HEK293T (cell line): ENCODE data around the gene PRR5.

Experiments
- ARNT ChIP-seq: fragments of 450-650 bp; IDR thresholded peaks from 2 replicates; pipeline ENCODE4 v1.6.1; 2017; ENCODE audit warnings: mild to moderate bottlenecking
- BHLHE40 ChIP-seq: fragments of 450-650 bp; IDR thresholded peaks from 2 replicates; pipeline ENCODE4 v1.6.1; 2016; ENCODE audit warnings: mild to moderate bottlenecking, moderate library complexity, borderline replicate concordance
- CTBP1 ChIP-seq: fragments of 450-650 bp; IDR thresholded peaks from 2 replicates; pipeline ENCODE4 v1.6.1; 2016; ENCODE audit warnings: borderline replicate concordance
- ELF4 ChIP-seq: fragments of 450-650 bp; IDR thresholded peaks from 2 replicates; pipeline ENCODE4 v1.6.1; 2017; ENCODE audit warnings: antibody characterized with exemption
- FOXA1 ChIP-seq: fragments of 450-650 bp; IDR thresholded peaks from 2 replicates; pipeline ENCODE4 v1.6.1; 2016; ENCODE audit warnings: mild to moderate bottlenecking
- FOXK2 ChIP-seq: fragments of 450-650 bp; IDR thresholded peaks from 2 replicates; pipeline ENCODE4 v1.6.1; 2016; ENCODE audit warnings: mild to moderate bottlenecking
- FOXM1 ChIP-seq: fragments of 450-650 bp; IDR thresholded peaks from 2 replicates; pipeline ENCODE4 v1.6.1; 2017; ENCODE audit warnings: mild to moderate bottlenecking, borderline replicate concordance
- L3MBTL2 ChIP-seq: fragments of 450-650 bp; conservative IDR thresholded peaks from 2 replicates; pipeline ENCODE4 v1.6.1; 2016; ENCODE audit warnings: mild to moderate bottlenecking
- NFRKB ChIP-seq: fragments of 450-650 bp; IDR thresholded peaks from 2 replicates; pipeline ENCODE4 v1.6.1; 2016; ENCODE audit warnings: mild to moderate bottlenecking, moderate library complexity
- SP1 ChIP-seq: fragments of 450-650 bp; IDR thresholded peaks from 2 replicates; pipeline ENCODE4 v1.6.1; 2017
- TARDBP ChIP-seq: fragments of 450-650 bp; IDR thresholded peaks from 2 replicates; pipeline ENCODE4 v1.6.1; 2016
- TF ChIP-seq, protein P1 (sequence below): fragments of 450-650 bp; IDR thresholded peaks from 2 replicates; pipeline ENCODE4 v1.6.1; 2016

DNA sequence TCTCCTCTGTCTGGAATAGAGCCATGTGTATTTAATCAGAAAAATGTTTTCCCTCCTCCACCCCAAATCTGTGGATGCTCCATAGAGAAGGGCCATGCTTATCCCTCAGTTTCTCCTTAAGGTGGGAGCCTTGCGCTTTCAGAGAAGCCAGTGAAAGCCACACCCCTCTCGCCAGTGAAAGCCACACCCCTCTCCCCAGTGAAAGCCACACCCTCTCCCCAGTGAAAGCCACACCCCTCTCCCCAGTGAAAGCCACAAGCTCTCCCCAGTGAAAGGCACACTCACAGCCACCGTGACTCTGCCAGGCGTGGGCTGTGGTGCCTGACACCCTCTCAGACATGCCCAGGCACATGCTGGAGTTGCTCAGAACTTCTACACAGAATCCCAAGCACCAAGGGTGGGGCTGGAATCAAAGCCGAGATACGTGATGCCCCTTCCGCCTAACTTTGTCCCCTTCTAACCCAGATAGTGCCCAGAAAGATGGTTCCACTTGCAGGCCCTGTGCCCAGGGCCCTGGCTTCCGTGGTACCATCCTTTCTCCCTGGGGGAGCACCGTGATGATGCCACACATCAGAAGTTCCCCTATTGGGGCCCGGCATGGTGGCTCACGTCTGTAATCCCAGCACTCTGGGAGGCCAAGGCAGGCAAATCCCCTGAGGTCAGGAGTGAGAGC, 16.5 kb upstream of the PRR5 start:
- TF ChIP-seq ELF4 (no peak), NFRKB (no peak), SP1 (no peak), FOXK2 (no peak), CTBP1 (no peak), L3MBTL2 (no peak), BHLHE40 (no peak), ARNT (no peak), FOXM1 (no peak), TARDBP (no peak), FOXA1 (no peak)
- TF ChIP-seq, protein P1, sequence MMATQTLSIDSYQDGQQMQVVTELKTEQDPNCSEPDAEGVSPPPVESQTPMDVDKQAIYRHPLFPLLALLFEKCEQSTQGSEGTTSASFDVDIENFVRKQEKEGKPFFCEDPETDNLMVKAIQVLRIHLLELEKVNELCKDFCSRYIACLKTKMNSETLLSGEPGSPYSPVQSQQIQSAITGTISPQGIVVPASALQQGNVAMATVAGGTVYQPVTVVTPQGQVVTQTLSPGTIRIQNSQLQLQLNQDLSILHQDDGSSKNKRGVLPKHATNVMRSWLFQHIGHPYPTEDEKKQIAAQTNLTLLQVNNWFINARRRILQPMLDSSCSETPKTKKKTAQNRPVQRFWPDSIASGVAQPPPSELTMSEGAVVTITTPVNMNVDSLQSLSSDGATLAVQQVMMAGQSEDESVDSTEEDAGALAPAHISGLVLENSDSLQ = no peak
